Measurements from ENCODE around the gene LOXL3. TPM values are rescaled to one million over a fixed set of nuclear protein-coding genes. Genes with fewer than 3 reads are reported as not detected.
"Not testable (repeated sequence)": the region's sequence is repeated elsewhere in the genome, so short reads cannot be mapped to it uniquely, and the experiment has no call there.

Gene LOXL3
- total RNA-seq, 2 donors from 2014 or later: 3.2 to 3.9 TPM

DNA sequence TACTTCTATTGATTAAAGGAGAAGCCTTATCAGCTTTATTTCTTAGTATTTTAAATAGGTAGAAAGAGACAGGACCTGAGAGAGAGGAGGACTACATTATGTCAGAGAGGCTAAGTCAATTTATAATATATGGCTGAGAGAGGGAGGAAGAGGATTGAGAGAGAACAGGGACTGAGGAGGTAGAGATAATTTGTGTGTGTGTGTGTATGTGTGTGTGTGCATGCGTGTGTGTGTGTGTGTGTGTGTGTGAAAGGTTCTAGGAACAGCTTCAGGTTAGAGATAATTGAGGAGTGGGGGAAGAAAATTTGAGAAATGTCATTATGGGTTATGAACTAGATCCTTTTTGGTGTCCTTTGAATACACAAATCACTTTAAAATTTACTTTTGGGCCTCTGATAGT, 15.9 kb upstream of the LOXL3 start:
- TF ChIP-seq CTCF (IDR thresholded peaks at IDR 0.05): no peak
- Histone ChIP-seq H3K27ac (no peak overlapping the region), H3K9me3 (no peaks in the 10 kb centered on the region), H3K36me3 (no peaks in the 10 kb centered on the region), H3K4me3 (no peak overlapping the region), H3K27me3 (no peaks in the 10 kb centered on the region), H3K4me1 (no peaks in the 10 kb centered on the region)
- no peak for DNase-seq (ENCODE audit: low spot score)

DNA sequence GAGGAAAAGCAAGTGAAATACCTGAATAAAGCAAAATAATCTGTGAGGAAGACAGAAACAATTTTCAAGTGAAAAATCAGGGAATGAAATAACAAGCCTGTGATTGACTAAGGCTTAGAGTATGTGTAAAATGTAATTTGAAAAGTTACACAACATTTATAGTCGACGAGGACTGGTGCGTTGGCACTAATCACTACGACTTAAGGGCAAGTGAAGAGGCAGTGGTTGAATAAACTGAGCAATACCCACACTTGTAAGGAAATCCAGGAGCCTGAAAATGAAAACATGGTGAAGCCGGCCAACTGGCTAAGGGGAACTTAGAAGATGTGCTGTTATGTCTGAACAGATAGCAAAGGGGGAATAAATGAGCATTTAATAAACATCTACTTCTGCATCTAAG, 14.1 kb upstream of the LOXL3 start:
- Histone ChIP-seq H3K4me3 (no peak overlapping the region), H3K27me3 (no peaks in the 10 kb centered on the region), H3K27ac (no peak overlapping the region), H3K36me3 (no peaks in the 10 kb centered on the region), H3K4me1 (no peaks in the 10 kb centered on the region), H3K9me3 (no peaks in the 10 kb centered on the region)
- TF ChIP-seq CTCF (IDR thresholded peaks at IDR 0.05): no peak
- no peak for DNase-seq (ENCODE audit: low spot score)

- no peaks in the 10 kb centered on the region for H3K4me1 ChIP-seq
- no peaks in the 10 kb centered on the region for H3K36me3 ChIP-seq
- no peak overlapping the region for H3K4me3 ChIP-seq
- no peaks in the 10 kb centered on the region for H3K9me3 ChIP-seq
- H3K27ac ChIP-seq: no peak overlapping the region
- H3K27me3 ChIP-seq: no peaks in the 10 kb centered on the region
- DNase-seq (ENCODE audit: low spot score): no peak
- TF ChIP-seq CTCF (IDR thresholded peaks at IDR 0.05): no peak
These were observed 13.0 kb upstream of the LOXL3 start for GRCh38 chr2:74566754-74567085.

- Histone ChIP-seq H3K9me3 (no peaks in the 10 kb centered on the region), H3K27me3 (no peaks in the 10 kb centered on the region), H3K4me3 (no peak overlapping the region), H3K36me3 (no peaks in the 10 kb centered on the region), H3K4me1 (no peaks in the 10 kb centered on the region), H3K27ac (no peak overlapping the region)
- no peak for DNase-seq (ENCODE audit: low spot score)
- TF ChIP-seq CTCF (IDR thresholded peaks at IDR 0.05): no peak
These were observed 12.5 kb upstream of the LOXL3 start for GRCh38 chr2:74566076-74566753.

GRCh38 chr2:74564222-74564621, 10.5 kb upstream of the LOXL3 start:
- H3K27me3 ChIP-seq: no peaks in the 10 kb centered on the region
- no peak overlapping the region for H3K4me3 ChIP-seq
- no peaks in the 10 kb centered on the region for H3K4me1 ChIP-seq
- H3K27ac ChIP-seq: no peak overlapping the region
- no peaks in the 10 kb centered on the region for H3K9me3 ChIP-seq
- H3K36me3 ChIP-seq: no peaks in the 10 kb centered on the region
- TF ChIP-seq CTCF (IDR thresholded peaks at IDR 0.05): no peak
- DNase-seq (ENCODE audit: low spot score): no peak

DNA sequence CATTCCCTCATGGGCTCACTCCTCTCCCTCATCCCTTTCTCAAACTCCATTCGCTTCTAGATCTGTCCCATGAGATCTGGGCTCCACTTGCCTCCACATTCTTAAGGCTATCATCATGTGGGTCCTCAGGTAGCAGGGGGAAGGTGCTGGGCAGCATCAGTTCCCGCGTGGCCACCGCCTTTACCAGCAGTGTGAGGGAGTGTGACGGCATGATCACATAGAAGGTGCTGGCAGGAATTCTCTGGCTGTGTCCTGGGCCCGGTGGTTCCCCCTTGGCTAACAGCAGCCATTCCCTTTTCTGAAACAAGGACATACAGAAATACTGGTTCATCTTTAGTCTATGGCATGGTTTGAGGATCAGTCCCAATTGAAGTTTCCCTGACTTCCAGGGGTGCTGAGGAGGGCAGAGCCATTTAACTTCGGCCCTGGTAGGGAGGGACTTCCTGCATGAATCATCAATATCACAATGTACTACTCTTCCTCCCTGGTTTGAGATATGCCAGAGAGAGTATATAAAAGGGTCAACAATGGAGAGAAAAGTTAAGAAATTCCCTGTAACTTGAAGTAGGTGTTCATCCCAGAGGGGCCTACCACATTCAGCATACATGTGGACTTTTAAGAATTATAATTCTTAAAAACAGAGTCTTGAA, 8.5 kb upstream of the LOXL3 start:
- H3K27ac ChIP-seq: no peak overlapping the region
- H3K4me3 ChIP-seq: no peak overlapping the region
- no peaks in the 10 kb centered on the region for H3K36me3 ChIP-seq
- no peaks in the 10 kb centered on the region for H3K27me3 ChIP-seq
- no peak for DNase-seq (ENCODE audit: low spot score)
- no peaks in the 10 kb centered on the region for H3K4me1 ChIP-seq
- H3K9me3 ChIP-seq: no peaks in the 10 kb centered on the region
- no peak for TF ChIP-seq CTCF (IDR thresholded peaks at IDR 0.05)

DNA sequence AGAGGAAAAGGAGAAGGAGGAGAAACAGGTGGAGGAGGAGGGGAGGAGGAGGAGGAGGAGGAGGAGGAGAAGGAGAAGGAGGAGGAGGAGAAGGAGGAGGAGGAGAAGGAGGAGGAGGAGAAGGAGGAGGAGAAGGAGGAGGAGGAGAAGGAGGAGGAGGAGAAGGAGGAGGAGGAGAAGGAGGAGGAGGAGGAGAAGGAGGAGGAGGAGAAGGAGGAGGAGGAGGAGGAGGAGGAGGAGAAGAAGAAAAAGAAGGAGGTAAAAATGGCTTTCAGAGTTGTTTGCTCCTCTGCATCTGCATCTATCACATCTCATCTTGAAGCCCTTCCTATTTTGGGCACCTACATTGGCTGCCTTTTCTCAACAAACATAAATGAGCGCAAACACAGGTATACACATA, 7.3 kb upstream of the LOXL3 start:
- not testable (repeated sequence) for H3K36me3 ChIP-seq; H3K27ac ChIP-seq; H3K27me3 ChIP-seq; H3K4me3 ChIP-seq; H3K9me3 ChIP-seq; H3K4me1 ChIP-seq; DNase-seq (ENCODE audit: low spot score)
